Adipocyte (in vitro differentiated cells): ENCODE measurements around the gene DLD.

Source experiments
- DNase-seq: peaks from one replicate; pipeline ENCODE4 v3.0.0-alpha.2; 2015; ENCODE audit warnings: low read depth
- H3K27me3 ChIP-seq: replicated peaks from 2 replicates; pipeline ENCODE4 v1.7.0; 2013; ENCODE audit warnings: mild to moderate bottlenecking, low read length, moderate library complexity; ENCODE audit not compliant: control insufficient read depth, insufficient read depth
- H3K36me3 ChIP-seq: 2 replicates; pipeline ENCODE4 v1.7.0; 2013; ENCODE audit warnings: low read length, mild to moderate bottlenecking, moderate library complexity; ENCODE audit not compliant: control insufficient read depth, insufficient read depth, severe bottlenecking
- H3K4me1 ChIP-seq: 2 replicates; pipeline ENCODE4 v1.7.0; 2013; ENCODE audit warnings: mild to moderate bottlenecking, low read length, moderate library complexity; ENCODE audit not compliant: control insufficient read depth, insufficient read depth
- H3K4me3 ChIP-seq: 2 replicates; pipeline ENCODE4 v1.7.0; 2013; ENCODE audit warnings: mild to moderate bottlenecking, low read length, moderate library complexity
- H3K9ac ChIP-seq: 2 replicates; pipeline ENCODE4 v1.7.0; 2013; ENCODE audit warnings: mild to moderate bottlenecking, low read length, moderate library complexity
- H3K9me3 ChIP-seq: 2 replicates; pipeline ENCODE4 v1.7.0; 2013; ENCODE audit warnings: mild to moderate bottlenecking, low read length, moderate library complexity; ENCODE audit not compliant: control insufficient read depth

The DLD gene

DNA sequence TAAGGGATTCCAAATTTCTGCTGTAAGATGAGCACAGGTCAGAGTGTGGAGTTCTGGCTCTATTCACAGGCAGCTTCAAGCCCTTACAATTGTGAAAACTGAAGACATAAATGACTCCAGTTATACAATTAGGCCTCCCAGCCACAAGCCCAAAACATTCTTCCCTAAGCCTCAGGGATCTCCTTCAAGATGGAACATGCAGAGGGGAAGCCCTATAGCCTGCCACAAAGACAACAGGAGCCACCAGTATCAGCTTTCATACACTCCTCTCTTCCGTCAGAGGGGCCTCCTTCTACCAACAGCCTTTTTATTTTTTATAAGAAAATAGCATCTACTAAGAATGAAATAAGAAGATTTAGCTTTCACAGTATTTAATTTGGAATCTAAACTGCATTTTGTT is 46.5 kb downstream of the DLD start:
- no peaks in the 10 kb centered on the region for H3K9me3 ChIP-seq
- H3K4me3 ChIP-seq = peak overlapping the region; percentile 43
- H3K9ac ChIP-seq = peak overlapping the region; percentile 50
- H3K27me3 ChIP-seq = no peaks in the 10 kb centered on the region
- DNase-seq = peak; percentile 52
- peaks cover 79% of the 10 kb centered on the region for H3K36me3 ChIP-seq
- peaks cover 56% of the 10 kb centered on the region for H3K4me1 ChIP-seq

DNA sequence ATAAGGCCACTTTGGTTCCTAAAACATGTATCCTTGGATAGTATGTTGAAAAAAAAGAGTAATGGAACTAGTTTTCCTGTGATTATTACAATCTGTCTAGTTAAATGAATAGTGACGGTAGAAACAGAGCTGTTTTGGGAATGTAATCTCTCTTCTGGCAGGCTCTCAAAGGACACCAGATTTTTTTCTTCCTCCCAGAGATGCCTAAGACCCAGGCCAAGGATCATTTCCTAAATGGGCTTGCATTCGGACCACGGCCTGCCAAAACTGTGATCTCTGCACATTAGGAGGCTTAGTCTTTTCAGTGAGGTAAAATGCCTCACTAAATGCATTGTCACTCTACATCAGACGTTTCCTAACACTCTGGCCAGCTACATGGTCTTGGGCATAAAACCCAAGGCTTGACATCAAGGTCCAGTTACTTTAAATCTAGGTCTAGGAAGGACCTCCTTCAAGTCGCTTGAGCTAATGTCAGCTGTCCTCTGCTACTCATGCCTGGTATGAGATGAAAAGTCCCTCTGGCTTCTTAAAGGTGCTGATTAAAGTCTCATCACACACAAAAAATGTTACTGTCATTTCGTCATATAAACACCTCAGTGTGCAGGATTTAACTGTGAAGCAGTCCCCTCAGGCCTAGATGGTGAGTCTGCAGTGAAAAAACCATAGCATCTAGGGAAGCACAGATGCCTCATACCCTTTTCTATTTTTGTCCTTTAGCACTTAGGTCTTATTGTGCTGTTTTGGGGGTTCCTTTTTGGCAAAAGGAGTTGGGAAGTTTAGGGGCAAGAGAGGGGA is 47.7 kb downstream of the DLD start:
- peak; percentile 30 for DNase-seq
- no peaks in the 10 kb centered on the region for H3K27me3 ChIP-seq
- peak overlapping the region; percentile 43 for H3K4me3 ChIP-seq
- peak overlapping the region; percentile 67 for H3K9ac ChIP-seq
- H3K4me1 ChIP-seq = peaks cover 56% of the 10 kb centered on the region
- H3K36me3 ChIP-seq = peaks cover 79% of the 10 kb centered on the region
- no peaks in the 10 kb centered on the region for H3K9me3 ChIP-seq

DNA sequence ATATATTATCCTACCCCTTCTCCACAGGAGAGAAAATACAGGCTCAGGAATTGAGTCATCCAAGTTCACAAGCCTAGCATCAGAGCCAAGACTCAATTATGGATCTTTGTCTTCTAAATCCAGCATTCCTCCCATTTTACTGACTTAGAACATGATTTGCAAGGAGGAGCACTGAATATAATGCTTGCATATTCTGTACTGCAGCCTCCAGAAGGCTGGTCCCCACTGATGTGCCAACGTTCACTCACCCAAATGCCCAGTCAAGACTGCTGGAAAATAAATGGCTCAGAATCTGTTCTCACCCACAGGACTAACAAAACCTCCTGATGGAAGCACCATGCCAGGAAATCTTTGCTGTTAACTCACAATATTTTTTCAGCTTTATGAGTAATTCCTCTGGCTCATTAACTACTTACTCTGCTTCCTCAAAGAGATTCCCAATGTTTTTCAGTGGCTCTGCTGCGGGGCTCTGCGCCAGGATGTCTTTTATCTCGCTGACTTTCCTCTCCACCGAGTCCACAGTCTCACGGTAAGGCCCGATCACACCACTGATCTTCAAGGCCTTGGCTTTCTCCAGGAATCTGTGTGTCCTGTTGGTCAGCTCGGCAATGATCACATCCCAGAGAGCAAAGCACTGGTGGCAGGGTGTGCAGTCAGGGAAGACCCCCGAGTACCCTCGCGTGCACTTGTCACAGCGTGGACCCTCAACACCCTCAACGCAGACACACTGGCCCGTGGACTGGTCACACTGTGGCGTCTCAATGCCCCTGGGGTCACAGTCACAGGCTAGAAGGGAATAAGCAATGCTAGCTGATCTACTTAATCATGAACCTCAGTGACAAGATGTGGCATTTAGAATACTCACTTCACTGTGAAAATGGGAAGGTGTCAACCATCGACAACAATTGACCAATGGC is 48.8 kb downstream of the DLD start:
- peak; percentile 74 for DNase-seq
- H3K36me3 ChIP-seq = peaks cover 79% of the 10 kb centered on the region
- H3K27me3 ChIP-seq = no peaks in the 10 kb centered on the region
- H3K4me3 ChIP-seq = peak overlapping the region; percentile 43
- peaks cover 53% of the 10 kb centered on the region for H3K4me1 ChIP-seq
- no peaks in the 10 kb centered on the region for H3K9me3 ChIP-seq
- H3K9ac ChIP-seq = peak overlapping the region; percentile 67

DNA sequence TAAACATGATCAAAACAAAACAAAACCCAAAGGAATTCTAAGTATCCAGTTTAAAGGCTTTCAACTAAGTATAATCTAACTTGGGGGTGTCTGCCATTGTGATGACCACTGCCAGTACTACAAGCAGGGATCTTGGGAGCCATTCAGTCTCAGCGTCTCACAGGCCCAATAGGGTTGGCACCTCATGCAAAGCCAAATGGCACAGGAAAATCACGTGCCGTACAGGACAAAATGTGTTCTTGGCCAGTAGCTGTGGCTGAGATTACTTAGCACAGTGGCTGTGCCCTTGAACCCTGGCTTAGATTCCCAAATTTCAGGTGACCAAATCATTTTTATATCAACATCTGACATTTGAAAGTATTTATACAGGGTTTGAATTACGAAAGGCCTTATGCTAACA is 50.0 kb downstream of the DLD start:
- Histone ChIP-seq H3K4me1 (peaks cover 58% of the 10 kb centered on the region), H3K4me3 (no peak overlapping the region), H3K27me3 (no peaks in the 10 kb centered on the region), H3K36me3 (peaks cover 78% of the 10 kb centered on the region), H3K9ac (no peak overlapping the region), H3K9me3 (no peaks in the 10 kb centered on the region)
- DNase-seq = no peak

DNA sequence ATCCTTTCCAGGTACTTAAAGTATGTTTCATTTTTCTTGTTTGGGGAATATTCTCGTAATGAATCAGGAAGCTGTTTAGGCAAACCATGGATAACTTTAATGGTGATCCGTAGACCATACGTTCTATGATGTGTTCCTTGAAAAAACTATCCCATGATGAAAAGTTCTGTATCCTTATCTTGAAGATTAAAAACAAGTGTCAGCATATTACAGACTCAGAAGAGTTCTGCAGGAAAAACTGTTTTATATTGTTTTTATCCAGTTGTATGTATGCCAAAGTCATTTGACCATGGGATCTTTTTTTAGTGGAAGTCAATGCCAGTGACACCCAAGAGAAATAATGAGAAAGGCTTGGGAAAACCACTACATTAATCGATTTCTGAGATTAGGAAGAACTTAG is 52.0 kb downstream of the DLD start:
- peaks cover 66% of the 10 kb centered on the region for H3K4me1 ChIP-seq
- no peaks in the 10 kb centered on the region for H3K9me3 ChIP-seq
- peaks cover 71% of the 10 kb centered on the region for H3K36me3 ChIP-seq
- no peak overlapping the region for H3K9ac ChIP-seq
- no peak overlapping the region for H3K4me3 ChIP-seq
- H3K27me3 ChIP-seq = no peaks in the 10 kb centered on the region
- no peak for DNase-seq

DNA sequence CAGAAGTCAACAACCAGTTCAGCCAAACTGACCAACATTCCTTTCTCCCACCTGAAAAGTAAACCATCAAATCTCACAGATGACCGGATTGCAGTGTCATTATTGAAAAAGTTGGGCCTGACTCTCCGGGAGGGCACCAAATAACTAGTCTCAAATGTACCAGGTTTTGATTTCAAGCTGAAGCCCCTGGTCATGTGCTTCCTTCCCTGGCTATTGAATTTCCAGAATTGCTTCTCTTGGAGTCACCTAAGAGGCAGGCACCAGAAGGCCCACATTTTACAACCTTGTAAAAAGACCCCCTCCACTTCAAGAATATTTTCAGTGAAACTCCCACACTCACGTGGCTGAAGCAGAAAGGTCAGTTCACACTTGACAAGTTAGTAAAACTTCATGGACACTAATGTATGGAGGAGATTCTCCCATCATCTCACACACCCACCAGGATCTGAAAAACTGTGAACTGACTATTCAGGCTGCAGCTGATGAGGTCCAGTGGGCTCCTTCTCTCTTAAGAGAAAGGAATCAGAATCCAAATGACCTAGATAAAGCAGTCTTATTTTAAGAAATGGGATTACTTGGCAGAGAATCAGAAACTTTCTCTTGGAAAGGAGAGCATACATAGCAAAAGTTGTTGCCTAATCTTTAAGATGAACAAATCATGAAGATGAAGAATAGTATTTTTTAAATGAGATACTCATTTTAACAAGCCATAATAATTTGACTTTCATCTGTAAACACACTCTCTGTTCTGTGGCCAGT is 53.6 kb downstream of the DLD start:
- H3K9me3 ChIP-seq = no peaks in the 10 kb centered on the region
- H3K4me1 ChIP-seq = peaks cover 66% of the 10 kb centered on the region
- H3K9ac ChIP-seq = no peak overlapping the region
- peaks cover 73% of the 10 kb centered on the region for H3K36me3 ChIP-seq
- no peak for DNase-seq
- H3K4me3 ChIP-seq = no peak overlapping the region
- no peaks in the 10 kb centered on the region for H3K27me3 ChIP-seq

DNA sequence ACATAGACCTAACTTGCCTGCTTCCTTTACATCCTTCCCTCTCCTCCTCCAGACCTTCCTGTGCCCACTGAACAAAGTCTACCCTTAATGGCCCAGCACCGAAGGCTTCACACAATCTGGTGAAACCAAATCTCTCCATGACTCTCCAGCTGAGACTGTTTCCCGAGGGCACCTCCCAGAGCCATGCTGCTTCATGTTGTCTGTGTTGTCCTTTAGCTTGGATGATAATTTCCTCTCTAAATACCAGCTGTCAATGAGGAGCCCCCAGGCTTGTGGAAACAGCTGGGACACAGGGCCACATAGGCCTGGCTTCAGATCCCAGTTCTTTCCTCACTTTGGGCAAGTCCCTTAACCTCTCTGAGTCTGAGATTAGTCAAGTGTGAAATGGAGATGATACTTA is 54.3 kb downstream of the DLD start:
- Histone ChIP-seq H3K4me1 (peaks cover 66% of the 10 kb centered on the region), H3K27me3 (no peaks in the 10 kb centered on the region), H3K9me3 (no peaks in the 10 kb centered on the region), H3K36me3 (peaks cover 73% of the 10 kb centered on the region), H3K4me3 (no peak overlapping the region), H3K9ac (peak overlapping the region; percentile 39)
- no peak for DNase-seq

DNA sequence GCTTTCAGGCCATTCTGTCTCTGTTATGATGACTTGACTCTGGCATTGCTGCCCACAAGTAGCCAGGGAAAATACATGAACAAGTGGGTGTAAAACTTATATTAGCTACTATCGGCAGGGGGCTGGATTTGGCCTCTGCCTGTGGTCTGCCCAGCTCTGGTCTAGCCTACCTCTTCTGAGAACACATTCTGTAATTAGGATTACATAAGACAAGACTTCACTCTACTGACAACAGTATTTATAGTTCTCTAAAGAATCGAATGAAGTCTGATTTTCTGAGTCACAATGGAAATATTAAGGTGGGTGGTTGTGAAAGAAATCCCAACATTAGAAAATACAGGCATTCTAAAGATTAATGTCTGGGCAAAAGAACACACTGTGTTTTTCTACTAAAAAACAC is 55.5 kb downstream of the DLD start:
- Histone ChIP-seq H3K36me3 (peaks cover 73% of the 10 kb centered on the region), H3K9ac (peak overlapping the region; percentile 39), H3K4me1 (peaks cover 60% of the 10 kb centered on the region), H3K9me3 (no peaks in the 10 kb centered on the region), H3K27me3 (no peaks in the 10 kb centered on the region), H3K4me3 (peak overlapping the region; percentile 21)
- DNase-seq = peak; percentile 49

DNA sequence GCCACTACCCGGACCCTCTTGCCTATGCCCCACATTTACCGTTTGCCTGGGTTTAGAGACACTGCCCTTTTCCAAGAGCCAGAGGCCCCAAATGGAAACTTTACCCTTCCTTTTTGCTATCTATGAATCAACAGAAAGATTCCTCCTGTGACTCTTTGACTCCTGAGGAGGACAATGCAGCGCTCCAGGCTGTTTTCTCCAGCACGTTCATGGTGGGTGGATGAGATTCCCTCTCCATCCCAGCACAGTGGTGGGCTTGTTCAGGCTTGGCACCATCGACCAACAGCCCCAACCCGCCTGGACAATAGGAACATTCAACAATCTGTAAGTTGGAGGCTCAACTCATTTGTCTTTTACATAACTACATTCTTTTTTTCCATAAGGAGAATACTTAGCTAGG is 55.9 kb downstream of the DLD start:
- Histone ChIP-seq H3K36me3 (peaks cover 76% of the 10 kb centered on the region), H3K4me3 (peak overlapping the region; percentile 0)
- DNase-seq = no peak

DNA sequence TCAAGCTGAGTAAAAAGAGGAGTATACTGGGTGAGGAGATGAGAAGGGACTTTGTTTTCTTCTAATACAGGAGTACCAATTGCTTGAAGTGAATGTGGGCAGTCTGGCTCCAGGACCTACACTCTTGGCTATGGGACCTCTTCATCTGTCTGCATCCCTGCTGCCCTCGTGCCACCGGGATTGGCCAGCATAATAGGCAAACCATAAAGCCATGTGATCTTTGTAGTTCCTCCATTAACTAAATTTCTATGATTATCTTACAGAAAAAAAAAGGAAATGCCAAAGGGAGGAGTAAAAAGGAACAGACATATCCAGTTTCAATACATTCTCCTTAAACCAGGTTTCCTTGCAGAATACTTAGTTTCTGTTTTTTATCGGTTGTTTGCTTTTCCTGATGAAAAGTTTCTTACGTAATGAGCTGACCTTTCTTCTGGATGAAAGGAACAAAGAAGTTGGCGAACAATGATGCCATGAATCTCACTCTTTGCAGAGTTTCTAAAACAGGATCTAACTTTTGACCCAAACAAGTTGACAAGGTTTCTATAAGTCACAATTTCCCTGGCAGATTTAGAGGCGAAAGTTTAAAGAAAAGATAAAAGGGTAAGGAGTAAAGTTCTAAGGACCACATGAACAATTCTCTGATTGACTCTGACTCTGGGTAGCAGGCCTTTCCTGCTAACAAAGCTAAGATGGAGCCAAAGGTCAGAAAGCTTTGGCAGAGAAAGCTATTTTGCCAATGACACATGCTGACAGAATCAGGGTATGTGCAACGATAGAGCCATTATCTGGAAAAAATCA is 57.9 kb downstream of the DLD start:
- peaks cover 81% of the 10 kb centered on the region for H3K4me1 ChIP-seq
- H3K9me3 ChIP-seq = no peaks in the 10 kb centered on the region
- H3K36me3 ChIP-seq = peaks cover 76% of the 10 kb centered on the region
- no peaks in the 10 kb centered on the region for H3K27me3 ChIP-seq
- peak; percentile 94 for DNase-seq
- peak overlapping the region; percentile 78 for H3K9ac ChIP-seq
- H3K4me3 ChIP-seq = peak overlapping the region; percentile 35

More for the DNA sequence above, 55.9 kb downstream of the DLD start:
- Histone ChIP-seq H3K9ac (peak overlapping the region; percentile 39), H3K27me3 (no peaks in the 10 kb centered on the region), H3K9me3 (no peaks in the 10 kb centered on the region), H3K4me1 (peaks cover 63% of the 10 kb centered on the region)
